Measurements from ENCODE around the gene QARS1. TPM values are rescaled to one million over a fixed set of nuclear protein-coding genes. Genes with fewer than 3 reads are reported as not detected.

QARS1 gene
- total RNA-seq = 207 TPM

GRCh38 chr3:49104427-49105291 is at the start of gene QARS1:
TSS of gene QARS1 (minus strand) at chr3:49104757. CDS start at chr3:49104733, 24 bp downstream.
- peak; percentile 95 for DNase-seq (ENCODE audit: low spot score)

- no peak for DNase-seq (ENCODE audit: low spot score)
These were observed 48.9 kb upstream of the QARS1 start for GRCh38 chr3:49153349-49153912.

GRCh38 chr3:49151610-49152009 is 47.1 kb upstream of the QARS1 start:
- no peak for DNase-seq (ENCODE audit: low spot score)

- DNase-seq (ENCODE audit: low spot score) = no peak
These were observed 43.6 kb upstream of the QARS1 start for GRCh38 chr3:49148159-49148558.

- no peak for DNase-seq (ENCODE audit: low spot score)
These were observed 35.5 kb upstream of the QARS1 start for GRCh38 chr3:49140080-49140479.

GRCh38 chr3:49135499-49135898 is 30.9 kb upstream of the QARS1 start:
- no peak for DNase-seq (ENCODE audit: low spot score)

- DNase-seq (ENCODE audit: low spot score) = no peak
These were observed 30.1 kb upstream of the QARS1 start for GRCh38 chr3:49134471-49135265.

- peak; percentile 89 for DNase-seq (ENCODE audit: low spot score)
These were observed 28.8 kb upstream of the QARS1 start for GRCh38 chr3:49133226-49133951.

- peak; percentile 78 for DNase-seq (ENCODE audit: low spot score)
These were observed 28.1 kb upstream of the QARS1 start, which contains the start of gene LAMB2 for GRCh38 chr3:49132437-49133225. TSS of gene LAMB2 (minus strand) at chr3:49133050. CDS start at chr3:49132867, 183 bp downstream.

- no peak for DNase-seq (ENCODE audit: low spot score)
These were observed 27.5 kb upstream of the QARS1 start for GRCh38 chr3:49132073-49132436.

- no peak for DNase-seq (ENCODE audit: low spot score)
These were observed 27.0 kb upstream of the QARS1 start for GRCh38 chr3:49131576-49131975.

GRCh38 chr3:49131040-49131439 is 26.5 kb upstream of the QARS1 start:
- DNase-seq (ENCODE audit: low spot score) = no peak

- DNase-seq (ENCODE audit: low spot score) = no peak
These were observed 20.6 kb upstream of the QARS1 start for GRCh38 chr3:49124991-49125670.

GRCh38 chr3:49124203-49124602 is 19.6 kb upstream of the QARS1 start:
- DNase-seq (ENCODE audit: low spot score) = no peak

GRCh38 chr3:49123687-49124086 is 19.1 kb upstream of the QARS1 start:
- no peak for DNase-seq (ENCODE audit: low spot score)

GRCh38 chr3:49122886-49123545 is 18.5 kb upstream of the QARS1 start:
- DNase-seq (ENCODE audit: low spot score) = no peak

- DNase-seq (ENCODE audit: low spot score) = no peak
These were observed 17.9 kb upstream of the QARS1 start for GRCh38 chr3:49122451-49122850.

GRCh38 chr3:49122022-49122421 is 17.5 kb upstream of the QARS1 start:
- DNase-seq (ENCODE audit: low spot score) = no peak

- no peak for DNase-seq (ENCODE audit: low spot score)
These were observed 16.7 kb upstream of the QARS1 start for GRCh38 chr3:49121132-49121736.
